HCT116 (cell line): ENCODE results near the gene CIP2A. TPM values are rescaled to one million over a fixed set of nuclear protein-coding genes. Genes with fewer than 3 reads are reported as not detected.

ENCODE experiments used
- ATAC-seq: fragments of 200-7000 bp; cut with Tn5 transposase; 2 replicates; pipeline ENCODE4 v1.9.1; 2020; ENCODE audit warnings: mild to moderate bottlenecking, moderate library complexity
- BruUV-seq: library from RNA; stranded (reverse); fragments of 400-500 nt; replicated peaks from 2 replicates; lab custom pipeline; 2021; lab: Mats Ljungman, UMichigan
- CTCF ChIA-PET: fragments of 300-600 bp; sonication (Branson Sonifier 250); formaldehyde crosslinking; loops from one replicate; lab custom pipeline; 2021; ENCODE audit warnings: antibody characterized with exemption; lab: Charles Lee
- POLR2A ChIA-PET: fragments of 300-600, 350-600 bp; sonication (Branson Sonifier 250); formaldehyde crosslinking; loops from one replicate; lab custom pipeline; 2021; ENCODE audit warnings: antibody characterized with exemption; lab: Charles Lee
- RAD21 ChIA-PET, 2 experiments: fragments of 300-600 bp; sonication (Branson Sonifier 250); formaldehyde crosslinking; loops; one replicate each; lab custom pipeline; 2023; ENCODE audit warnings: low total read pairs in 2 of 2; ENCODE audit not compliant: uncharacterized antibody in 2 of 2, unreplicated experiment in 2 of 2, low non-redundant PET in 1 of 2; lab: Charles Lee
- DNase-seq: peaks from one replicate; pipeline ENCODE4 v3.0.0-alpha.2; 2010; ENCODE audit warnings: low read depth, low spot score
- H2AFZ ChIP-seq: fragments of 200-600 bp; shearing (Covaris generic), sonication (generic); 2 replicates; pipeline ENCODE4 v1.6.1; 2017; ENCODE audit warnings: low read depth, mixed run types, mixed read lengths, antibody characterized with exemption, low read length; ENCODE audit not compliant: poor library complexity, severe bottlenecking
- H3K27ac ChIP-seq: 2 replicates; pipeline ENCODE4 v1.5.1; 2012; ENCODE audit warnings: low read depth, low read length
- H3K27me3 ChIP-seq: fragments of 200-600 bp; sonication (generic); 2 replicates; pipeline ENCODE4 v1.6.1; 2016; ENCODE audit warnings: mixed run types, low read length, mixed read lengths; ENCODE audit not compliant: insufficient read depth
- H3K36me3 ChIP-seq, 2 experiments: fragments of 200-500 bp in 1 of 2; fragments of 200-600 bp in 1 of 2; sonication (Bioruptor generic) in 1 of 2; sonication (generic) in 1 of 2; 2 replicates each; pipeline versions ENCODE4 v1.5.1 to v1.6.1; 2014 to 2016; ENCODE audit warnings: low read length in 2 of 2, inconsistent platforms in 1 of 2, mixed read lengths in 1 of 2, mixed run types in 1 of 2; ENCODE audit not compliant: insufficient read depth in 2 of 2, control insufficient read depth in 1 of 2
- H3K4me1 ChIP-seq, 2 experiments: fragments of 200-600 bp in 1 of 2; sonication (generic) in 1 of 2; 2 replicates each; pipeline versions ENCODE4 v1.5.1 to v1.6.1; 2012 to 2017; ENCODE audit warnings: low read length in 2 of 2, inconsistent platforms in 1 of 2, mild to moderate bottlenecking in 1 of 2, mixed read lengths in 1 of 2, mixed run types in 1 of 2, moderate library complexity in 1 of 2; ENCODE audit not compliant: insufficient read depth in 2 of 2, control insufficient read depth in 1 of 2
- H3K4me2 ChIP-seq: fragments of 200-600 bp; sonication (generic); 2 replicates; pipeline ENCODE4 v1.6.1; 2017; ENCODE audit warnings: mixed run types, low read length, mixed read lengths
- H3K4me3 ChIP-seq, 2 experiments: fragments of 200-600 bp in 1 of 2; sonication (generic) in 1 of 2; replicated peaks in 1 of 2; 2 replicates each; pipeline ENCODE4 v1.5.1; 2011 to 2016; ENCODE audit warnings: low read length in 2 of 2, control low read depth in 1 of 2, low read depth in 1 of 2, mild to moderate bottlenecking in 1 of 2, mixed read lengths in 1 of 2, mixed run types in 1 of 2
- H3K79me2 ChIP-seq: fragments of 200-600 bp; sonication (generic); 2 replicates; pipeline ENCODE4 v1.6.1; 2017; ENCODE audit warnings: mild to moderate bottlenecking, mixed run types, low read length, moderate library complexity, mixed read lengths; ENCODE audit not compliant: insufficient read depth
- H3K9ac ChIP-seq: fragments of 200-600 bp; sonication (generic); 2 replicates; pipeline ENCODE4 v1.6.1; 2016; ENCODE audit warnings: low read length, mixed read lengths
- H3K9me2 ChIP-seq: fragments of 200-600 bp; sonication (generic), shearing (Covaris generic); 2 replicates; pipeline ENCODE4 v1.6.1; 2017; ENCODE audit warnings: mixed run types, mild to moderate bottlenecking, moderate library complexity; ENCODE audit not compliant: insufficient read depth
- H3K9me3 ChIP-seq, 2 experiments: fragments of 200-500 bp in 1 of 2; fragments of 200-600 bp in 1 of 2; sonication (Bioruptor generic) in 1 of 2; sonication (generic) in 1 of 2; 2 replicates each; pipeline ENCODE4 v1.6.1; 2014 to 2017; ENCODE audit warnings: low read length in 2 of 2, mixed read lengths in 2 of 2, inconsistent platforms in 1 of 2, low read depth in 1 of 2, mild to moderate bottlenecking in 1 of 2, mixed run types in 1 of 2, moderate library complexity in 1 of 2; ENCODE audit not compliant: control insufficient read depth in 1 of 2, insufficient read depth in 1 of 2
- H4K20me1 ChIP-seq: fragments of 200-600 bp; sonication (generic), shearing (Covaris generic); 2 replicates; pipeline ENCODE4 v1.6.1; 2017; ENCODE audit warnings: mixed run types, mild to moderate bottlenecking, moderate library complexity; ENCODE audit not compliant: insufficient read depth
- CBX3 ChIP-seq: IDR thresholded peaks from 2 replicates; pipeline ENCODE4 v1.6.1; 2012; ENCODE audit warnings: low read depth
- CEBPB ChIP-seq: IDR thresholded peaks from 2 replicates; pipeline ENCODE4 v1.6.1; 2012; ENCODE audit warnings: low read depth
- ELF1 ChIP-seq: IDR thresholded peaks from 2 replicates; pipeline ENCODE4 v1.6.1; 2012; ENCODE audit warnings: low read depth, borderline replicate concordance
- EZH2phosphoT487 ChIP-seq: fragments of 200-600 bp; IDR thresholded peaks from 2 replicates; pipeline ENCODE4 v1.6.1; 2018; ENCODE audit warnings: antibody characterized with exemption, borderline replicate concordance
- JUND ChIP-seq: IDR thresholded peaks from 2 replicates; pipeline ENCODE4 v1.6.1; 2012
- POLR2A ChIP-seq: IDR thresholded peaks from 2 replicates; pipeline ENCODE4 v1.7.0; 2011; ENCODE audit warnings: borderline replicate concordance; ENCODE audit not compliant: insufficient read depth, insufficient read length; ENCODE audit errors: extremely low read depth
- POLR2AphosphoS5 ChIP-seq: IDR thresholded peaks from 2 replicates; pipeline ENCODE4 v1.6.1; 2011; ENCODE audit warnings: mild to moderate bottlenecking, low read depth, low read length, moderate library complexity
- RAD21 ChIP-seq: IDR thresholded peaks from 2 replicates; pipeline ENCODE4 v1.6.1; 2012; ENCODE audit warnings: low read depth, mild to moderate bottlenecking
- SIN3A ChIP-seq: IDR thresholded peaks from 2 replicates; pipeline ENCODE4 v1.6.1; 2012; ENCODE audit warnings: low read depth
- SP1 ChIP-seq: IDR thresholded peaks from 2 replicates; pipeline ENCODE4 v1.6.1; 2012; ENCODE audit warnings: low read depth
- TCF7L2 ChIP-seq: IDR thresholded peaks from 2 replicates; pipeline ENCODE4 v1.7.0; 2011; ENCODE audit warnings: borderline replicate concordance, inconsistent platforms; ENCODE audit not compliant: insufficient read depth, insufficient read length; ENCODE audit errors: extremely low read depth
- ZNF274 ChIP-seq: fragments of 200-500 bp; sonication (Bioruptor generic); IDR thresholded peaks from 2 replicates; pipeline ENCODE4 v1.6.1; 2014; ENCODE audit warnings: mild to moderate bottlenecking, low read depth, low read length, inconsistent platforms
- intact Hi-C: fragments of 100-400 bp; cut with micrococcal nuclease; formaldehyde crosslinking; loops from 2 replicates; pipeline ENCODE4 v1.10.0; 2022
- total RNA-seq: library from RNA; stranded (reverse); gene quantifications from one replicate; pipeline ENCODE4 v1.2.1, GENCODE V29; 2021; ENCODE audit not compliant: unreplicated experiment
- TF ChIP-seq, protein P1 (sequence below): IDR thresholded peaks from 2 replicates; pipeline ENCODE4 v1.6.1; 2012
- TF ChIP-seq, protein P2 (sequence below): IDR thresholded peaks from 2 replicates; pipeline ENCODE4 v1.6.1; 2012
- TF ChIP-seq, protein P3 (sequence below), 3 experiments: fragments of 200-600 bp in 1 of 3; sonication (generic) in 1 of 3; IDR thresholded peaks in 2 of 3; conservative IDR thresholded peaks in 1 of 3; 2 replicates each; pipeline ENCODE4 v1.5.1; 2012 to 2017; ENCODE audit warnings: low read depth in 2 of 3, low read length in 2 of 3, antibody characterized with exemption in 1 of 3, borderline replicate concordance in 1 of 3, control low read depth in 1 of 3, mild to moderate bottlenecking in 1 of 3, mixed read lengths in 1 of 3, mixed run types in 1 of 3, moderate library complexity in 1 of 3; ENCODE audit not compliant: insufficient read depth in 1 of 3
- TF ChIP-seq, protein P4 (sequence below): IDR thresholded peaks from 2 replicates; pipeline ENCODE4 v1.6.1; 2011; ENCODE audit warnings: mild to moderate bottlenecking, low read length, moderate library complexity; ENCODE audit not compliant: insufficient replicate concordance; ENCODE audit errors: extremely low read depth
- TF ChIP-seq, protein P5 (sequence below): IDR thresholded peaks from 2 replicates; pipeline ENCODE4 v1.6.1; 2012; ENCODE audit warnings: low read depth

The CIP2A gene
- total RNA-seq, 1 experiment from 2014 or later = 41.6 TPM

DNA sequence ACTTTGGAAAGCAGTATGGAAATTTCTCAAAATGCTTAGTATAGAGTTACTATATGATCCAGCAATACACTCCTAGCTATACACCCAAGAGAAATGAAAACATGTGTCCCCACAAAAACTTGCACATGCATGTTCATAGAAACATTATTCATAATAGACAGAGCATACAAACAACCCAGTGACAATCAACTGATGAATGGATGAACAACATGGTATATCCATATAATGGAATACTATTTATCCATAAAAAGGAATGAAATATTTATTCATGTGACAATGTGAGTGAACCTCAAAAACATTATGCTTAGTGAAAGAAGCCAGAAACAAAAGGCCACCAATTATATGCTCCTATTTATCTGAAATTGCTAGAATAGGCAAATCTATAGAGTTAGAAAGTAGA is 85.5 kb downstream of the CIP2A start:
- no peaks in the 10 kb centered on the region for H3K4me1 ChIP-seq
- H3K9ac ChIP-seq = no peak overlapping the region
- DNase-seq = no peak
- H3K4me2 ChIP-seq = no peak overlapping the region
- H4K20me1 ChIP-seq = no peaks in the 10 kb centered on the region
- H3K27me3 ChIP-seq = no peaks in the 10 kb centered on the region
- no peaks in the 10 kb centered on the region for H3K9me3 ChIP-seq
- ChIA-PET RAD21 (no interaction called here), POLR2A (no interaction called here), CTCF (no interaction called here)
- intact Hi-C loops = no loop called here
- no TSS peak for BruUV-seq
- no peaks in the 10 kb centered on the region for H3K79me2 ChIP-seq
- no peaks in the 10 kb centered on the region for H3K9me2 ChIP-seq
- no peaks in the 10 kb centered on the region for H3K36me3 ChIP-seq
- TF ChIP-seq, protein P1, sequence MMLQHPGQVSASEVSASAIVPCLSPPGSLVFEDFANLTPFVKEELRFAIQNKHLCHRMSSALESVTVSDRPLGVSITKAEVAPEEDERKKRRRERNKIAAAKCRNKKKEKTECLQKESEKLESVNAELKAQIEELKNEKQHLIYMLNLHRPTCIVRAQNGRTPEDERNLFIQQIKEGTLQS = no peak
- TF ChIP-seq EZH2phosphoT487 (no peak), SP1 (no peak), TCF7L2 (no peak), ZNF274 (no peak), JUND (no peak), RAD21 (no peak), CEBPB (no peak), ELF1 (no peak), POLR2A (no peak), SIN3A (no peak), POLR2AphosphoS5 (no peak), CBX3 (no peak)
- TF ChIP-seq, protein P2, sequence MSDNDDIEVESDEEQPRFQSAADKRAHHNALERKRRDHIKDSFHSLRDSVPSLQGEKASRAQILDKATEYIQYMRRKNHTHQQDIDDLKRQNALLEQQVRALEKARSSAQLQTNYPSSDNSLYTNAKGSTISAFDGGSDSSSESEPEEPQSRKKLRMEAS = no peak
- TF ChIP-seq, protein P3, sequence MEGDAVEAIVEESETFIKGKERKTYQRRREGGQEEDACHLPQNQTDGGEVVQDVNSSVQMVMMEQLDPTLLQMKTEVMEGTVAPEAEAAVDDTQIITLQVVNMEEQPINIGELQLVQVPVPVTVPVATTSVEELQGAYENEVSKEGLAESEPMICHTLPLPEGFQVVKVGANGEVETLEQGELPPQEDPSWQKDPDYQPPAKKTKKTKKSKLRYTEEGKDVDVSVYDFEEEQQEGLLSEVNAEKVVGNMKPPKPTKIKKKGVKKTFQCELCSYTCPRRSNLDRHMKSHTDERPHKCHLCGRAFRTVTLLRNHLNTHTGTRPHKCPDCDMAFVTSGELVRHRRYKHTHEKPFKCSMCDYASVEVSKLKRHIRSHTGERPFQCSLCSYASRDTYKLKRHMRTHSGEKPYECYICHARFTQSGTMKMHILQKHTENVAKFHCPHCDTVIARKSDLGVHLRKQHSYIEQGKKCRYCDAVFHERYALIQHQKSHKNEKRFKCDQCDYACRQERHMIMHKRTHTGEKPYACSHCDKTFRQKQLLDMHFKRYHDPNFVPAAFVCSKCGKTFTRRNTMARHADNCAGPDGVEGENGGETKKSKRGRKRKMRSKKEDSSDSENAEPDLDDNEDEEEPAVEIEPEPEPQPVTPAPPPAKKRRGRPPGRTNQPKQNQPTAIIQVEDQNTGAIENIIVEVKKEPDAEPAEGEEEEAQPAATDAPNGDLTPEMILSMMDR (IDR thresholded peaks at IDR 0.05 in 2 of 3, conservative IDR thresholded peaks at IDR 0.05 in 1 of 3; ENCODE audit: borderline replicate concordance in 1 of 3, insufficient read depth in 1 of 3, low read depth in 2 of 3, low read length in 2 of 3) = no peak
- TF ChIP-seq, protein P4, sequence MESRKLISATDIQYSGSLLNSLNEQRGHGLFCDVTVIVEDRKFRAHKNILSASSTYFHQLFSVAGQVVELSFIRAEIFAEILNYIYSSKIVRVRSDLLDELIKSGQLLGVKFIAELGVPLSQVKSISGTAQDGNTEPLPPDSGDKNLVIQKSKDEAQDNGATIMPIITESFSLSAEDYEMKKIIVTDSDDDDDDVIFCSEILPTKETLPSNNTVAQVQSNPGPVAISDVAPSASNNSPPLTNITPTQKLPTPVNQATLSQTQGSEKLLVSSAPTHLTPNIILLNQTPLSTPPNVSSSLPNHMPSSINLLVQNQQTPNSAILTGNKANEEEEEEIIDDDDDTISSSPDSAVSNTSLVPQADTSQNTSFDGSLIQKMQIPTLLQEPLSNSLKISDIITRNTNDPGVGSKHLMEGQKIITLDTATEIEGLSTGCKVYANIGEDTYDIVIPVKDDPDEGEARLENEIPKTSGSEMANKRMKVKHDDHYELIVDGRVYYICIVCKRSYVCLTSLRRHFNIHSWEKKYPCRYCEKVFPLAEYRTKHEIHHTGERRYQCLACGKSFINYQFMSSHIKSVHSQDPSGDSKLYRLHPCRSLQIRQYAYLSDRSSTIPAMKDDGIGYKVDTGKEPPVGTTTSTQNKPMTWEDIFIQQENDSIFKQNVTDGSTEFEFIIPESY = no peak
- TF ChIP-seq, protein P5, sequence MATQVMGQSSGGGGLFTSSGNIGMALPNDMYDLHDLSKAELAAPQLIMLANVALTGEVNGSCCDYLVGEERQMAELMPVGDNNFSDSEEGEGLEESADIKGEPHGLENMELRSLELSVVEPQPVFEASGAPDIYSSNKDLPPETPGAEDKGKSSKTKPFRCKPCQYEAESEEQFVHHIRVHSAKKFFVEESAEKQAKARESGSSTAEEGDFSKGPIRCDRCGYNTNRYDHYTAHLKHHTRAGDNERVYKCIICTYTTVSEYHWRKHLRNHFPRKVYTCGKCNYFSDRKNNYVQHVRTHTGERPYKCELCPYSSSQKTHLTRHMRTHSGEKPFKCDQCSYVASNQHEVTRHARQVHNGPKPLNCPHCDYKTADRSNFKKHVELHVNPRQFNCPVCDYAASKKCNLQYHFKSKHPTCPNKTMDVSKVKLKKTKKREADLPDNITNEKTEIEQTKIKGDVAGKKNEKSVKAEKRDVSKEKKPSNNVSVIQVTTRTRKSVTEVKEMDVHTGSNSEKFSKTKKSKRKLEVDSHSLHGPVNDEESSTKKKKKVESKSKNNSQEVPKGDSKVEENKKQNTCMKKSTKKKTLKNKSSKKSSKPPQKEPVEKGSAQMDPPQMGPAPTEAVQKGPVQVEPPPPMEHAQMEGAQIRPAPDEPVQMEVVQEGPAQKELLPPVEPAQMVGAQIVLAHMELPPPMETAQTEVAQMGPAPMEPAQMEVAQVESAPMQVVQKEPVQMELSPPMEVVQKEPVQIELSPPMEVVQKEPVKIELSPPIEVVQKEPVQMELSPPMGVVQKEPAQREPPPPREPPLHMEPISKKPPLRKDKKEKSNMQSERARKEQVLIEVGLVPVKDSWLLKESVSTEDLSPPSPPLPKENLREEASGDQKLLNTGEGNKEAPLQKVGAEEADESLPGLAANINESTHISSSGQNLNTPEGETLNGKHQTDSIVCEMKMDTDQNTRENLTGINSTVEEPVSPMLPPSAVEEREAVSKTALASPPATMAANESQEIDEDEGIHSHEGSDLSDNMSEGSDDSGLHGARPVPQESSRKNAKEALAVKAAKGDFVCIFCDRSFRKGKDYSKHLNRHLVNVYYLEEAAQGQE = no peak
- no peak for ATAC-seq
- H2AFZ ChIP-seq = no peak overlapping the region
- no peak overlapping the region for H3K27ac ChIP-seq
- no peak overlapping the region for H3K4me3 ChIP-seq
